Measurements from ENCODE around the gene STAU1.
"Not testable (repeated sequence)": the region's sequence is repeated elsewhere in the genome, so short reads cannot be mapped to it uniquely, and the experiment has no call there.

The STAU1 gene, protein sequence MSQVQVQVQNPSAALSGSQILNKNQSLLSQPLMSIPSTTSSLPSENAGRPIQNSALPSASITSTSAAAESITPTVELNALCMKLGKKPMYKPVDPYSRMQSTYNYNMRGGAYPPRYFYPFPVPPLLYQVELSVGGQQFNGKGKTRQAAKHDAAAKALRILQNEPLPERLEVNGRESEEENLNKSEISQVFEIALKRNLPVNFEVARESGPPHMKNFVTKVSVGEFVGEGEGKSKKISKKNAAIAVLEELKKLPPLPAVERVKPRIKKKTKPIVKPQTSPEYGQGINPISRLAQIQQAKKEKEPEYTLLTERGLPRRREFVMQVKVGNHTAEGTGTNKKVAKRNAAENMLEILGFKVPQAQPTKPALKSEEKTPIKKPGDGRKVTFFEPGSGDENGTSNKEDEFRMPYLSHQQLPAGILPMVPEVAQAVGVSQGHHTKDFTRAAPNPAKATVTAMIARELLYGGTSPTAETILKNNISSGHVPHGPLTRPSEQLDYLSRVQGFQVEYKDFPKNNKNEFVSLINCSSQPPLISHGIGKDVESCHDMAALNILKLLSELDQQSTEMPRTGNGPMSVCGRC

DNA sequence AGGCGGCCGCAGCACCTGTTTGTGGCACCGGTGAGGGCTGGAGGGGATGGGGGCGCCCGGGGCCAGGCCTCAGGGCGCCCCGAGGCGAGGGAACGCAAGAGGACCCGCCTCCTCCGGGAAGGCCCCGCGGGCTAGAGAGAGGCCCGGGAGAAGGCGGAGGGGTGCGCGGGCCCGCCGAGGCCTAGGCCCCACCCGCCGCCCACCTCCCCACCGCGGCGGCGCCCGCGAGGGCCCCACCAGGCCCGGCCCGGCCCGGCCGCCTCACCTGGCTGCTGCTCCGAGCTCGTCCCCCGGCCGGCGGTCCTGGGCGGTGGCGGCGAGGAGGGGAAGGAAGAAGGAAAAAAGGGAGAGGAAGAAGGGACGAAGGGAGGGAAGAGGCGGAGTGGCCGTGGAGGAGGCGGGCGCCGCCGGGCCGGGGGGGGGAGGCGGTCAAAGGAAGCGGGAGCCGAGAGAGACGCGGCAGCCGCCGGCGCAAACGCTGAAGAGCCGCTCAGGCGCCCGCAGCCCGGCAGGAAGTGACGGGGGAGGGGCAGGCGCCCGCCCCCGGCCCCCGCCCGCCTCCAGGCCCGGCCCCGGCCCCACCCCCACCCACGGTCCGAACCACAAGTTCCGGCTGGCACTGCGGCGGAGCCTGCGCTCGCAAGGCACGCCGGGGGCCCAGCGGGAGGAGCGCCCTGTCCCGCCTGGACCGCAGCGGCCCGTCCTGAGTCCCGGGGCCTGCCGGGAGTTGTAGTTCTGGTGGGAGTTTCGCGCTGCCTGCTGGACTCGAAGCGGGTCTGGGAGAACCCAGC is at the start of gene STAU1:
Gene STAU1 (minus strand): TSS at position 484 of the 791 bp plus-strand sequence. CDS start 22,133 bp downstream, outside the sequence.
- DNase-seq: peak; percentile 82 to 95 (median 88)

DNA sequence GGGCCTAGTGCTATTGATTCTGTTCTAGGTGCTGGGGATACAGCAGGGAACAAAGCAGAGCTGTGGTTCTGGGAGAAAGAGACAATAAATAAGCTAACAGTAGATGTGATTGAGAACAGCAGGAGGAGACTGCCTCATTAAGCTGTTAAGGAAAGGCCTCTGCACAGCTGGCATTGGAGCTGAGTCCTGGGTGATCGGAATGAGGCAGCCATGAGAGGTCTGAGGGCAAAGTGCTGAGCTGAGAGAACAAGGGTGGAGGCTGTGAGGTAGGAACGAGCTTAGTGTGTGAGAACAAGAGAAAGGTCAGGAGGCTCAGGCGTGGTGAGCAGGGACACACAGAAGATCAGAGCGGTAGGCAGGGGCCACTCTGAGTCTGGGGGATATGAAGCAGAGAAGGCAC is 49.4 kb upstream of the STAU1 start:
- DNase-seq: no peak

DNA sequence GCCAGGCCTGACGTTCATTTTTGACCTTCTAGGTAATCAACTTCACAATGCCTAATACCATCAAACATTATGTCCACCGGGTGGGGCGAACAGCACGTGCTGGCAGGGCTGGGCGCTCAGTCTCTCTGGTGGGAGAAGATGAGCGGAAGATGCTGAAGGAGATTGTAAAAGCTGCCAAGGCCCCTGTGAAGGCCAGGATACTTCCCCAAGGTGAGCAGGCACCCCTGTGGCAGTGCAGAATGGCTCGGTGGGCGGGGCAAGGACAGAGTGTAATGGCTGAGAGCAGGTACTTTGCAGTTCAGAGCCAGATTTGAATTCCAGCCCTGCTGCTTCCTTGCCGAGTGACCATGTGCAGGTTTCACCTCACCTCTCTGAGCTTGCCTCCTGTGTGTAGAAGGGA is 48.2 kb upstream of the STAU1 start:
- no peak for DNase-seq

DNA sequence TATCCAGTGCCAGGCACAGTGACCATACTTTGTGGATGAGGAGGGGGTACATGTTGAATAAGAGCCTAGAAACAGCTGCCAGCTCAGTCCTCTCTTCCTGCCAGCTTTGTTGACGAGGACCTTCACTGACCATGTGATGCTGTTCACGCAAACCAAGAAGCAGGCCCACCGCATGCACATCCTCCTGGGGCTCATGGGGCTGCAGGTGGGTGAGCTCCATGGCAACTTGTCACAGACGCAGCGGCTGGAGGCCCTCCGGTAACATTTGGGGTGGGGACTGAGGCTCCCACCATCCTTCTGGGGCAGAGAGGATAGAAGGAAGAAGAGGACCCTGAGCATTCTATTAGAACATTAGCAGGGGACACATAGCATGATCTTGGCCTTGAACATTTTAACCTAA is 46.7 kb upstream of the STAU1 start:
- no peak for DNase-seq

DNA sequence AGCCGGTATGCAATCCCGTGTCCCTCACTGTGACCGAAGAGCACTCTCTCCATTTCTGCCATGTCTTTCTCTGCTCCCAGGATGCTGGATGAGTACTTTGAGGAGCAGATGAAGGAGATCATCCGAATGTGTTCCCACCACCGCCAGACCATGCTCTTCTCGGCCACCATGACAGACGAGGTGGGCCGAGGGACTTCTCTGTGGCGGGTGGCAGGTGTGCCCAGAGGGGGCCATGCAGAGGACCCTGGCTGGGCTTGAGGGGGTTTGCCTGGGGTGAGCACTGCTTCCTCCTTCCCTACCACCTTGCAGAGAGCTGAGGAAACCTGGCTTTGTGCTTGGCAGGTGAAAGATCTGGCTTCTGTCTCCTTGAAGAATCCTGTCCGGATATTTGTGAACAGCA is 45.1 kb upstream of the STAU1 start:
- DNase-seq: no peak

DNA sequence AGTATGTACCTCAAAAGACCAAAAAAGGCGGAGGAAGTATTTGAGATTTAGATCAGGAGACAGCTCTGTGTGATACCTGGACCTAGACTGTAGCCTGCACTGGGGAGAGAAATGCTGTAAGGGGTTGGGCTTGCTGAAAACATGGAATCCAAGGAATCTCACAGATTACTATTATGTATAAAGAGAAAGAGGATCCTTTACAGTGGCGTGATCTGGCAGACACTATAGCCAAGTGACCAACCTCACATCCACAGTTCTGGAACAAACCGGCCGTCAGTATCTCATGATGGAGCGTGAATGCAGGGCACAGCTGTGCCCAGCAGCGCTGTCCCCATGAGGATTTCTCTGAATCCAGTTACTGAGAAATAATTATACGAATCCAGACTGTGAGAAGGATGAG is 43.3 kb upstream of the STAU1 start:
- DNase-seq: no peak

DNA sequence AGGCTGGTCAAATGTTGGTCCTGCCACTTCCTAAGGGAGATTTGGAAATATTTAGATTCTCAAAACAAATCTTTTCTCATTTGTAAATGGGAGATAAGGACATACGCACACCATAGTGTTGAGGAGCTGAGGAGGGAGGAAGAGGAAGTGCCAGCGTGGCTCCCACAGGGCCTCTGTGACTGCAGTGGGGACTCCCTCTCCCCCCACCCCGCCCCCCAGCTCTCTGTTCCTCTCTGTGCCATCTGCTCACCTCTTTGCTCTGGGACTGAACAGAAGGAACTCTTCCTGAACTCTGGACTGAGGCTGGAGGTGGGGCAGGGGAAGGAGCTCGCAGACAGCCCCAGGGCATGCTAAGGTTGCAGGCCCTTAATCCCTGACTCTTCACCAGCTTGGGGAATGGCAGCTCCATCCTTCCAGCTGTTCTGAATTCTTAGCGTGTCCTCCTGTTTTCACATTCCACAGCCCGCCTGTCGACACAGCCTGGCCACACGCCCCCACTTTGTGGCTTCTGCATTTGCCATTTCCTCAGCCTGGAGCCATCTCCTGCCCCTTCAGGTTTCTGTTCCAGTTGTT is 42.5 kb upstream of the STAU1 start:
- DNase-seq: no peak

DNA sequence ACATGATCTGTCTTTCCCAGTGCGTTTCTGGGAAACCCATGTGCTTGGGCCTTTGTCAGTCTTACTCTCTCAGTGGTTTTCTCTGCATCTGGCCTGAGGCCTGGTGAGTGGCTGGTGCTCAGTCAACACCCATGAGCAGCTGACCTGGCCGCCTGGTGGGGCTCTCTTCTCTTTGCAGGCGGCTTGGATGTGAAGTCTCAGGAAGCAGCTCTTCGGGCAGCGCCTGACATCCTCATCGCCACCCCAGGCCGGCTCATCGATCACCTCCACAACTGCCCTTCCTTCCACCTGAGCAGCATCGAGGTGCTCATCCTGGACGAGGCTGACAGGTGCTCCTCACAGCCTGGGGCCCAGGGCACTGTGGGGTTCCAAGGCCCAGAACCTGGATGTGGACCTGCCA is 41.9 kb upstream of the STAU1 start:
- DNase-seq: no peak

DNA sequence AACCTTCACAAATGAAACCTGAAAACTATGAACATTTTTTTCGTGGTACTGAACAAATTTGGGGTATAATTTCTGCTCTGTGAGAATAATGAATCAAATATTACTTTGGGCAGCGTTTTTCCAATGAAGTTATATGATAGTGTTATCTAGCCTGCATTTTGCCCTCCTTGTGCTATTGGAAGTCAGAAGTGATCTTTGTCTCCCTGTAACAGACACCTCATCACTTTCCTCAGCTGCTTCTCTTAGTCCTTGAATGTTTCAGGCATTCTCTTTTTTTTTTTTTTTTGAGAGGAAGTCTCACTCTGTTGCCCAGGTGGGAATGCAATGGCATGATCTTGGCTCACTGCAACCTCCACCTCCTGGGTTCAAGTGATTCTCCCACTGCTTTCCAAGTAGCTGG is 41.2 kb upstream of the STAU1 start:
- no peak for DNase-seq

DNA sequence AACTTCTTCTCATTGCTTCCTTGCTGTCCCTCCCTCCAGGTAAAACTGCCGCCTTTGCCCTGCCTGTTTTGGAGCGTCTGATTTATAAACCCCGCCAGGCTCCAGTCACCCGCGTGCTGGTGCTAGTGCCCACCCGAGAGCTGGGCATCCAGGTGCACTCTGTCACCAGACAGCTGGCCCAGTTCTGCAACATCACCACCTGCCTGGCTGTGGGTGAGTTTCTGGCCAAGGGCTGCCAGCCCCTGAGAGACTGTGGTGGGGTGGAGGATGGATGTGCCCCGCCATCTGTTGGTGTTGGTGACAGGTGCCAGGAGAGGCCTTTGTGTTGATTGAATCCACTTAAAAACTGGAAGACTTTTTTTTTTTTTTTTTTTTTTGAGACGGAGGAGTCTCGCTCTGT is 40.5 kb upstream of the STAU1 start:
- DNase-seq: no peak

DNA sequence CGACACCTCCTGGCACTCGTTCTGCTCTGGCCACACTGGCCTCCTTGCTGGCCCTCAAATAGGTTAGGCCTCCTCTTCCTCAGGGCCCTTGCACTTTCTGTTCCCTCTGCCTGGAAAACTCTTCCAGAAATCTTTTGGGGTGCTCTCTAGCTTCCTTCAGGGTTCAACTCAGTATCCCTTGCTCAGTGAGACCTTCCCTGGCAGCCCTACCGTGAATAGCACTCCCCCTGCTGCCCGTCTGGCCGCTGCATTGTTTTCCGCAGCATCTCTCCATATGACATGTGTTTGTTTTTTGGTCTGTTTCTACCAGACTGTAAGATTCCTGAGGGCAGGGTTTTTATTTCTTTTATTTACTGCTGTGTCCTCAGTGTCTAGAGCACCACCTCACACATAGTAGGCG is 37.8 kb upstream of the STAU1 start:
- DNase-seq: no peak

DNA sequence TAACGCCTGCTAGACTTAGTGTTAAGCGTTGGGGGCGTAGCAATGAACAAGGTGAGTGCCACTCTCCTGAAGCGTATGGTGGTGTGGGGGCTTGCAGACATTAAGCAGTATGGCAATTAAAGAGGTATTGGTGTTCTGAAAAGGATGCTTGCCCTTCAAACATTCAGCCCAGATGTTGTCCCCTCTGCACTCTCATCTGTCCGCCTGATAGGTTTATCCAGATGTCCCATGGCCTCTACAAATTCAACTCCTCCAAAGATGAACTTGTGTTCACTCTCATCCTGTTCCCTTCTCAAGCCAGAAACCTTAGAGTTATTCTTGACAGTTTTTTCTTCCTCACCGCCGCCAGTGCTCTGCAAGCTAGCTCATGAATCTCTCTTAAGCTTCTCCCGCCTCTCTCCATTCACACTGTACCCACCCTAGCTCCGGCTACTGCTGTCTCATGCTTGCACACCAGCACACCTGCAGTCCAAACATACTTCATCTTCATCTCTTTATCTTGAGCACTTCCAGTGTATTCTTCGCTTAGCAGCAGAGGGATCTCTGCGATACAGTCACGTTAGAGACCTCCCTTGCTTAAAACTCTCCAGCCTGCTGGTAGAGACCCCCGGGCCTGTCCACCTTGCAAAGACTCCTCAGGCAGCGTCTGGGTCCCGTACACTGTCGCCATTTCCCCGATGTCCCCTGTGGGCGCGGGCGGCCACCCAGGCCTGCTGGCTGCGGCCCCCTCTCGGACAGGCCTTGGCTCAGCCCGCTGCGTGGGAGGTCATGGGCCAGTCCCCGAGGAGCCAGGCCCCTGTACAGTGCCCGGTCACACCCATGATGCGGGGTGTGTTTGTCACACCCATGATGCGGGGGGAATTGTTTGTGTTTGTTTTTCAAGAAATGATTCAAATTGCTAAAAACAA is 32.0 kb upstream of the STAU1 start:
- no peak for DNase-seq

DNA sequence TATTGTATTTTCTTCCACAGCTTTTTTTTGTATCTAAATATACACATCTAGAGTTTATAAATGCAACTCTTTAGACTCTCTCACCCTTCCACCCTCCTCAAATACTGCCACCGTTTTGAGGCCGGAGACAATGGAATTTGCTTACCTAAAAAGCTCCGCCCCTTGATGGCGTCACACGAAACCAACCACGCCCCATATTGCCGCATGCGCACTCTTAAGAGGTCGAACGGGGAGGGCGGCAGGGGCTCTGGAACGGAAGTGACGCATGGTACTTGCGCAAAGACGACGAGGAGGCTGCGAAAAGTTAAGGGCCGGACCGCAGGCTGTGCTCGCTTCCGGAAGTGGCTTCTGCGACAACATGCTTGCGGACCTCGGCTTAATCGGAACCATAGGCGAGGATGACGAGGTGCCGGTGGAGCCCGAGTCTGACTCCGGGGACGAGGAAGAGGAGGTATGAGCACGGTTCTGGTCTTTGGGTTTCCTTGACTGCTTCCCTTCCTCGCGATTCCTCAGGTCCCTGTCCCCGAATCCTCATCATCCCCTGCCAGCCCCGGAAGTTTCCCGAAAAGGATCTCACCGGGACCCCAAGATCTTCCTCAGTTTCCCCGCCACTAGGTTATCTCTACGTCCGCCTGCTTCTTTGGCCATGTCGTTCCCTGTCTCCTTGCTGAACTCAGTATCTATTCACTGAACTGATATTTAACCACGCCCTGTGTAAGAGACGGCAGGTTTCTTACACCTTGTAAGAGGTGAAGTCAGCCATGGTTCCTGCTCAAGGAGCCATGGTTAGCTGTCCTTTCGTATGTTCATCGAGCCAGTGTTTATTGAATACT is 31.2 kb upstream of the STAU1 start, which contains the start of gene DDX27:
Gene DDX27 (plus strand): TSS at position 326 of the 833 bp plus-strand sequence. CDS start 33 bp downstream, at position 359.
- DNase-seq: peak; percentile 80 to 95 (median 92)

DNA sequence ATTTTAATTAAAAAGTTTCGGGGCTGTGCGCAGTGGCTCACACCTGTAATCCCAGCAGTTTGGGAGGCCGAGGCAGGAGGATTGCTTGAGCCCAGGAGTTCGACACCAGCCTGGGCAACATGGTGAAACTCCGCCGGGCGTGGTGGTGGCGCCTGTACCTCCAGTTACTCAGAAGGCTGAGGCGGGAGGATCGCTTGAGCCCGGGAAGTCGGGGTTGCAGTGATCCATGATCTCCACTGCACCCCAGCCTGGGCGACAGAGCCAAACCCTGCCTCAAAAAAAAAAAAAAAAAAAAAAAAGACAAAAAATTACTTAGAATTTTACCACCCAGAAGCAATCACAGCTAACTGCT is 30.6 kb upstream of the STAU1 start:
- DNase-seq: not testable (repeated sequence)

DNA sequence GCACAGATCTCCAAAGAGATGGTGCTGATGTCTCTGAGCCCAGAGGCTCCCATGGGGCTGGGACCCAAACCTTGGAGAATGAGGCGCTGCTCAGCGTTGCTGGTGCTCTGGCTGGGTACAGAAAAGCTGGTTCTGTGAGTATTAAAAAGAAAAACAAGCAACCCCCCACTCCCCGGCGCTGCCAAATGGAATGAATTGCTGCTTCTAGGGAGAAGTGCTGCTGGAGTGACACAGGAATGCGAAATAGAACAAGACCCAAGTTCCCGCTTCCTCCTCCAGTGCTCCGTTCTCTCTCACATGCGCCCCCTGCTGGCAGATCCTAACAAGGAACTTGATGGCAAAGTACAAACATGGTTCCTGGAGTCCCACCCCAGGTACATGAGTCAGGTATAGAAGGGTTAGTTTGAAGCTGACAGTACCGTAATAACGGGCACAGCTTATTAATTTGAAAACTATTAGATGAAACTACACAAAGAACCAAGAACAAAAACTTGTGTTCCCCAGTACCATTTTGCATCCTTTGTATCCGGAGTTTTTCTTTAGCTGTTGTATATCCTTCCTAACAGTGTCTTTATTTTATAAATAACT is 29.0 kb upstream of the STAU1 start:
- peak; percentile 87 to 99 (median 92) for DNase-seq

DNA sequence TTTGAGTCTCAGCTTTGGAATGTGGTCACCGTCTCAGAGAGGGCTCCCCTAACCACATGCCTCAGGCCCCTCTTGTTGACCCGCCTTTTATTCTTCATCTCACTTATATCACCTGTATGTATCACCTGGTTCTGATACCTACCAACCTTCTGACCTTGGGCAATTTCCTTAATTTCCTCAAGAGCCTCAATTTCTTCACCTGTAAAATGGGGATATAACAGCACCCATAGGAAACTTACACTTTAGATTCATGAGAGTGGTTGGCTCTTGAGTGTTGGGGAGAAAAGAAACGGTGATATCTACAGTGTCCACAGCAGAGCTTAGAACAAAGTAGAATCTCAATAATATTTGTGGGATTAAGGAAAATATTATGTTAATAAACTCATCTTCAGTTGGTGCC is 27.1 kb upstream of the STAU1 start:
- DNase-seq: no peak

DNA sequence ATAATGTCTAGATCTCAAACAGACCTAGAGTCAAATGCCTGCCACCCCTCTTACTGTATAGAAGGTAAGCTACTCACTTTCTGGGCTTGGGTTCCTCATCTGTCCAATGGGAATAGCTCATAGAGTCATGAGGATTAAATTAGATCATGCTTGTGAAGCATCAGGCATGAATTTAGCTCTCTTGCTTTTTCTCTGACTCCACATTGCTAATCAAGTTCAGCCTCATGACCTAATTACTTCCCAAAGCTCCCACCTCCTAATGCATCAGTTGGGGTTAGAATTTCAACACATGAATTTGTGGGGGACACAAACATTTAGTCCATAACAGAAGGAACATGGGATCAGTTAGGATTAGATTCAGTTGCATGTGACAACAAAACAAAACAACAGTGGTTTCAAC is 26.4 kb upstream of the STAU1 start:
- no peak for DNase-seq

DNA sequence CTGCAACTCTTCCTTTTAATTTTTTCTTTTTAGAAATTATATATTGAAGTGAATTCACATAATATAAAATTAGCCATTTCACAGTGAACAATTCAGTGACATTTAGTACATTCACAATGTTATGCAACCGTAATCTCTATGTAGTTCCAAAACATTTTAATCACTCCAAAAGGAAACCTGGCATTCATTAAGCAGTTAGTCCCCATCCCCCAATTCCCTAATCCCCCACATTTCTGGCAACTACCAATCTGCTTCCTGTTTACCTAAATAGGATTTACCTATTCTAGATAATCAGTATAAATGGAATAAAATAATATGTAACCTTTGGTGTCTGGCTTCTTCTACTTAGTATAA is 22.6 kb upstream of the STAU1 start:
- DNase-seq: no peak

DNA sequence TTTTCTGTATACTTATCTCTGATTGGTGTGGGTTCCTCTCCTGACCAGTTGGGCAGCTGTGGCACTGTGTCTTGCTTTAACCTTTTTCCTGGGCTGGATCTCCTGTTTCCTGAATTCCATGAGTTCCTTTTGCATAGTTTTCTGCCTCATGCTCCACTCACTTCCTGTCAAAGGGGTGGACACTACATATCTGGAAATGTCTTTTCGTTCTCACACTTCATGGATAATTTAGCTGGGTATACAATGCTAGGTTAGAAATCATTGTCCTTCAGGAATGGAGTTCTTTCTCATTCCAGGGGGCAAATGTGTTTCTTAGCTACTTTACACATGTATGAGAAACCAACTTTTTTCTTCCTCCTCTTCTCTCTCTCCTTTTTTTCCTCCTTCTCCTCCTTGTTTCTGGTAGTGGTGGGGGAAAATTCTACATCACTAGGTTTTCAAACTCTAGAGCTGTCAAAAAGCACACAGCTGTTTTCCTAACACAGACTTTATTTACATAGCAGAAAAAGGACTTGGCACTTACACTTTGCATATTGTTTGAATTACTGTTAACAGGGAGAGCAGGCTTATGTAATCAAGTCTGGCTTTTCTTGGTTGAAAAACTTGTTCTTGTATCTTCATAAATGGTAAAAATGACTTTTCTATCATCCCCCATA is 22.1 kb upstream of the STAU1 start:
- no peak for DNase-seq

DNA sequence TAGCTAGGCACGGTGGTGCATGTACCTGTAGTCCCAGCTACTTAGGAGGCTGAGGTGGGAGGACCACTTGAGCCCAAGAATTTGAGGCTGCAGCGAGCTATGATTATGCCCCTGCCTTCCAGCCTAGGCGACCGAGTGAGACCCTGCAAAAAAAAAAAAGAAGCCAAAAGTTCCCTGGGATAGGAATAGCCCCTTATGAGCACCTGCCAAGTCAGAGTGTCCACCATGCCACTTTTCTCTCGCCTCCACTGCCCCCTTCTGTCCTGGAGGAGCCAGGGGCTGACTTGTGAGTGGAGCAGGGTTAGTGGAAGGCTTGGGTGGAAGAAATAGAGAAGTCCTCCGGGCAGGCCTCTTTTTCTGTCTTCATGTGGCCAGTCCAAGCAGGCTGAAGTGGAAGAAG is 18.9 kb upstream of the STAU1 start:
- DNase-seq: no peak

DNA sequence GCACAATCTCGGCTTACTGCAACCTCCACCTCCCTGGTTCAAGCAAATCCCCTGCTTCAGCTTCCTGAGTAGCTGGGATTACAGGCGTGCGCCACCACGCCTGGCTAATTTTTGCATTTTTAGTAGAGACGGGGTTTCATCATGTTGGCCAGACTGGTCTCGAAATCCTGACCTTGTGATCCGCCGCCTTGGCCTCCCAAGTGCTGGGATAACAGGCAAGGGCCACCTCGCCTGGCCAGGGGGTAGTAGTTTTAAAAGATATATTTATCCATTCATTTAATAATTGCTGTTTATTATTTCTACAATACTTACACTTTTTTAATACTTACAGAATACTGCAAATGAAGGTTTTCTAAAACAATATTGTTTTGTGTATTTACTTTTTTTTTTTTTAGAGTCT is 15.6 kb upstream of the STAU1 start:
- DNase-seq: no peak

All from activated naive CD4-positive, alpha-beta T cell (primary cell).